Cardiac ventricle fibroblast (primary cell): Measurements from ENCODE around the gene ATP5MC3. TPM values are rescaled to one million over a fixed set of nuclear protein-coding genes. Genes with fewer than 3 reads are reported as not detected.

Source experiments
- total RNA-seq: library from RNA; depleted of rRNA; stranded (reverse); fragments of >200 nt; gene quantifications from 2 replicates; pipeline ENCODE4 v1.2.3, GENCODE V29; 2015

ATP5MC3 gene
- total RNA-seq = 175 and 188 TPM in 2 replicates

DNA sequence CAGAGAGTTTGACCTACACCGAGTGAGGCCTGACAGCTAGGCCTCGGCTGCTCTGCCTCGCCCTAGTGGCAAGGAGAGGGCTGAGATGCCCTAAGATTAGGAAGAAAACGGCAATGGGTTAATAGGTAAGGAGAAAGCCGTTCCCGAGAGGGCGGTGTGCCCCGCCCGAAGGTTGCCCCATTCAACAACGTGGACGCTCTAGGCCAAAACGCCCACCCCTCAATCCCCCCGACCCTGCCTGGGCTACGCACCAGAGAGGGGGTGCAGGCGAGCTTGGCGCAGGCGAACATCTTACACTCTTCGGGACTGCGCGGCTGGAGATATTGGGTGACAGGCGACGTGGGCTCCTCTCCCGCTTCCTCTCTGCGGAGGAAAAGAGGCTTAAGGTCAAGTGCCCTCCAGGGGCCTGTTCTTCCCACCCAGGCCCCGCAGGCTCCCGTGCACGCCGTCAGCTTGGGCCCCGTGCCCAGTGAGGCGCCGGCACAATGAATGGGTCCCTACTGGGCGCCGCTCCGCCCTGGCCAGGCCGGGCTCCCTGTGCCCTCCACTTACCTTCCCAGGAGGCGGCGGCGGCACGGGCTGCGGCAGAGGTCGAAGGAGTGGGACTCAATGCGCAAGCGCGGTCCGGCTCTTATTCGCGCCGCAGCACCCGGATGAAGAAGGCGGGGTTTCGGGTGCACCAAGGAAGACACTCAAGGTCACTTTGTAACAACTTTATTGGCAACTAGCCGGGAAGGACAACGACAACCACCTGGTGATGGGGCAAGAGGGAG, at the start of gene ATP5MC3:
Gene ATP5MC3 (minus strand): TSS at position 607 of the 773 bp plus-strand sequence. CDS start 317 bp downstream, at position 290.

GRCh38 chr2:175167792-175168563, 13.5 kb downstream of the ATP5MC3 start, which contains the start of gene ATF2:
ATF2 (minus strand) TSS chr2:175168203; CDS start chr2:175136443, 31,760 bp downstream.

Other genes with a start within 250 kb of the ATP5MC3 start
- 12.5 and 14.0 TPM in 2 replicates for gene CHN1, start 176.3 kb downstream of the ATP5MC3 start, total RNA-seq
- gene ATF2, start 13.5 kb downstream of the ATP5MC3 start, total RNA-seq = 35.4 and 36.4 TPM in 2 replicates